Activated effector memory CD4-positive, alpha-beta T cell treated with anti-CD3 and anti-CD28 coated beads, Interleukin-2, amount 50 U/mL, for 16 hours (primary cell): Measurements from ENCODE around the gene CIT.

Experiments used
- DNase-seq: peaks from one replicate; pipeline ENCODE4 v3.0.0-alpha.2; 2020

CIT gene

DNA sequence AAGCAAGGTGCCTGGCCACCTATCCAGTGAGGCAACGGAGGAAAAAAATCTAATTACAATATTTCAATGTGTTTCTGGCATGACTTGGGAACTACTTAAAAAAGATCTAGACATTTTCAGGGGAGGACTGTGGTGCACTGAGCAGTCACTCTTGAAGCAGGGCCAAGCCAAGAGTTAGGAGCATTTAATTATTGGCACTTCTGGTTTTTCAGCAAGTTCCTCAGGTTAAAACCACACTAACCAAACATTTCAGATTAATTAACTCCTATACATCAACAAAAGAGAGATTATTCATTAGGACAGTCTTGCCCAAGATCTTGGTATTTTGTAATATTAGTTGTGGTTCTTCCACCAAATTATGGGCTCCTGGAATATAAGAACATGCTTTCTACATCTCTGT lies 183.6 kb downstream of the CIT start:
- no peak for DNase-seq

DNA sequence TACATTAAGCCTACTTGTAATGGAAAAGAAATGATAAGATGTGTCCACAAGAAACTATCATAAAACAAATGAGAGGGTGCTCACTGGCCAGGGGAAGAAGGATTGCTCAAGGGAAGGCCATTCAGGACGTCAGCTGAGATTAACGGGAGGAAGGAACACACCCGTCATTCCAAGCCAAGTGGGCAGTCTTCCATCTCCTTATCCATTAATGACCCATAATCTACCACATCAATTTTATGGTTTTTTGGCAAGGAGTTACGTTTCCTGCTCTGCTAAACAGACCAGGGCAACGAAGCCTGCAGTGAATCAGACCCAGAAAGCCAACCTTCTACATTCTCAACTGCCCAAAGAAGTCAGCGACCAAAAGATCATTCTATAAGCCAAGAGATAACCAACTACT lies 184.1 kb downstream of the CIT start:
- no peak for DNase-seq

DNA sequence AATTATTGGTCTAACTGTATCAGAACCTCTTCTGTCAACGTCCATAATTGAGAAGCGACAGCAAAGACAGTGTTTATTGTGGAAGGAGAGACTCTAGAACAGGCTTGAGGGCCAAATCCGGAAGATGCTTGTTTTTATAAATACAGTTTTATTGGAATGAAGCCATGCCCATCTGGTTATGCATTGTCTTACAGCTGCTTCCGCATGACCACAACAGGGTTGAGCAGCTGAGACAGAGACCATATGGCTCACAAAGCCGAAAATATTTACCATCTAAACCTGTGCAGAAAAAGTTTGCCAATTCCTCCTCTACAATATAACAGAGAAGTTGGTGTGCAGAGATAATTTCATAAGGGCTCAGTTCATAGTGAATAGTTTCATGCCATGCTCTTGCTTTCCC lies 184.7 kb downstream of the CIT start:
- DNase-seq, result no peak

DNA sequence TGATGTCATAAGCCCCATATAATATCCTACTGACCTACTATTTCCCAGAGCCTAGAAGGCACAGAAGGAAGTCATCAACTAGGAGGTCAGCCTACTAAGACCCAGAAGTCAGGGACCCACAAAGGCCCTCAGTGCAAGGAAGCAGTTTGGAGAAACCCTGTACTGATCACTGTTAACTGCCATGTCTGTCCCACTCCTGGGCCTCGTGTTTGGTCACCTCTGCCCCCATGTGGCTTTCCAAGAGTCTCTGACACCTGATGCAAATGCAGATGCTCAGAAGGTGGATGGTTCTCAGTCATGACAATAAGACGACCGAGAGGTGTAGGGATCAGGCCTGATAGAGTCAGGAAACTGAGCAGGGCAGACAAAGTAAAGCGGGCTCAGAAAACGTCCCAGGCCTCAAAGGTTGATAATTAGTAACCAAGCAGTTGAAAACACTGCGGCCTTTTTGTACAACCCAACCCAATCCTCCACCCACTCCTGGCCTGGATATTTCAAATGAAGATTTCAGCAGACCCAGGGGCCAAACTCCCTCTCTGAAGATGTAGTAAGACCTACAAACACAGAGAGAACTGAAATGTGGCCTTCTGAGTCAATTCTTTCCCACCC lies 185.8 kb downstream of the CIT start:
- no peak for DNase-seq

DNA sequence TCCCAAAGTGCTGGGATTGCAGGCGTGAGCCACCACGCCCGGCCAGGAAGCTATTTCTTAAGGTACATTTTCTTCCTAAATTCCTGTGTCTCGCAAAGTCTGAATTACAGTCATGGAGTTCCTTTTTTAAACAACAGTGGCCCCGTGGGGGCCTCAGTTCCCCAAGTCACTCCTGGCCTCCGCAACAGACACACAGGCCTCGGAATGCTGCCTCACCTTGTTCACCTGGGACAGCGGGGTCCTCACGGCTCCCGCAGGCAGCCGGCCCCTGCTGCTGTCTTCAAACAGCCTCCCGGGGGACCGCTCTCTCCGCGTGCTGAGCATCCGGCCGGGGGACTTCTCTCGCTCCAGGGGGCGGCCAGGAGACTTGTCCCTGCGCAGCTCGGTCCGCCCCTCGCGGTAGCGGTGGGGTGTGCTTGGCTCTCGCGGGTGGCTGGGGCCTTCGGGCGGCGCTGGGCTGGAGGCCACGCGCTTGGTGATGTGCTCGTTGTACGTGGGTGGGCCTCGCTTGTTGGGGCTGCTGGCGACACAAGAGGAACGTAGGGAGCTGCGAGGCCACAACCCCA lies 187.1 kb downstream of the CIT start:
- DNase-seq, result no peak

DNA sequence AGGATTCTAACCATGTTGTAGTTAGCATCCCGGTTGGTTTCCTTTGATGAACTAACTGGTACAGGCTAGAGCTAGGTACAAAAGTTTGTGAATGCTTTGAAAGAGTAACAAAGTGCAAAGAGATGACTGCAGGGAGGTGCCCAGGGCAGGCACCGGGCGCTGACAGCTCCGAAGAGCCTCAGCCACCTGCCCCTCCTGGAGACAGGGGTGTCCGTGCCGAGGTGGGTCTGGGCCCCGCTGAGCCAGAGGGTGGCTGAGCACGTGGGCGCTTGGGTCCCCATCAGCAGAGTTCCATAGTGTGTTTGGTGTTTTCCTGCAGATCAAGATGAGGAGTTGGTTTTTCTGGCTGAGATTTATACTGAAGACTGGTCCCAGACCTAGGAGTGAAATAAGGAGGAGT lies 189.2 kb downstream of the CIT start:
- DNase-seq, result no peak

DNA sequence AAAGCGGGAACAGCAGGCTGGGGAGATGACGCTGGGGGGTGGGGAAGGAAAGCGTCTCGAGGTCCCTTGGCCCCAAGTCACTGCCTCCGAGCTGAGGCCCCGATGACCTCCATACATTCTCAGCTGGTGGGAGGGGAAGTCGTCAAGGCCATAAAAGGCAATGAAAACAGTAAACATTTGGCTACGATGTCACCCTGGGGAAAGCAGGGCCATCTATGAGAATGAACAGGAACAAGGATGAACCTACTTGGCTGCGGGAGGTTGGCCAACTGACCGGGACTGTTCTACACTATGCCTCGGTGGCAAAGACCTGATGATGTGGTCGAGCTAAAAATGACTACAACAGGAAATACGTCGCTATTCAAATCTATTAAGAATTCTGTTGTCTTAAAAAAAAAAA lies 189.7 kb downstream of the CIT start:
- DNase-seq, result no peak

DNA sequence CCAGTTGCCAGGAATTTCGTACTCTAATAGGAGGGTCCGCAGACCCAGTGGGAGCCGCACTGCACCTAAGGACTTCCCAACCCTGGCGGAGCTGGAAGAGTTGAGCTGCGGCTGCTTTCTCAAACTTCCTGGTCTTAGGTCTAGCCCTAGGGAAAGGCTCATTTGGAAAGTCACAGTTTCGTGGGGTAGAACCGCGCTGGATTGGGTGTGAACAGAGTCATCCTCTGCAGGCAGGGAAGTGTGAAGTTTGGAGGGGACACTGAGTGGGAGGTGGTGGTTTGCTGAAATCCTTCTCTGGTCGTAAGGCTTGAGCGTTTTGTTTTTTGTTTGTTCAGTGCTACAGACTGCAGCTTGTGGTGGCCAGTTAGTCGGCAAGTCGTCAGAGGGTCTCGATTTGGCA lies 190.3 kb downstream of the CIT start:
- DNase-seq, result no peak

DNA sequence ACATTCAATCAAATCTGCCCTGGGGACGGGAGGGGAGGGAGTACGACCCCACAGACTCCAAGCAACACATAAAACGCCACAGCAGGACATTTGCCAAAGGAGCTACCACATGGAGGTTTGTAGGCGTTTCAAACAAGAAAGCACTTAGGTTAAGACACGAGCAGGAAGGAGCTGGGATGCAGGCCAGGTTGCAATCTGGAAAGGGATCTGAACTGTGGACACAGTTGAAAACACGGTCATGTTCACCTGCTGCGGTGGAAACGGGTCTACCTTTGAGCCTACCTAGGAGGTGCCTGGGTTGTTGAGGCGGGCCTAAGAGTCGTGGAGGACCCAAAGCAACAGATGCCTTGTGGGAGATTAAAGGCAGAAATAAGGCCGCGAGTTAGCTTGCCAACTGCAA lies 190.8 kb downstream of the CIT start:
- no peak for DNase-seq

DNA sequence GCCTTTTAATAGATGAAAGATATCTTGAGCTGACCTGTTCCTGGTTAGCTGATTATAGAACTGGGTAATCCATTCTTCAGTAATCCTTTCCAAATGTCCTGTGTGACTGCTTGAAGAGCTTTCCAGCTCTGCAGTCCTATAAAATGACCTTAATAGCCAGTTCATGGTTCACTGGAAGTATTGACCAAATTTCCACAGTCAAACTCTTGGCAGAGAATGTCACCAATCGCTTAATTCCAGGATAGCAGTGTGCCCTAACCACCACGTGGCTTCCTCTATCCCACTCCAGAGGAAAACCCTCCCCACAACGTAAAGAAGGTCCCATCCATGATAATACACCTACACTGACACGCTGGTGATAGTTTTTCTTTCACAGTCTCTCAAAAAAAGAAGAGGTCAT lies 191.7 kb downstream of the CIT start:
- no peak for DNase-seq

DNA sequence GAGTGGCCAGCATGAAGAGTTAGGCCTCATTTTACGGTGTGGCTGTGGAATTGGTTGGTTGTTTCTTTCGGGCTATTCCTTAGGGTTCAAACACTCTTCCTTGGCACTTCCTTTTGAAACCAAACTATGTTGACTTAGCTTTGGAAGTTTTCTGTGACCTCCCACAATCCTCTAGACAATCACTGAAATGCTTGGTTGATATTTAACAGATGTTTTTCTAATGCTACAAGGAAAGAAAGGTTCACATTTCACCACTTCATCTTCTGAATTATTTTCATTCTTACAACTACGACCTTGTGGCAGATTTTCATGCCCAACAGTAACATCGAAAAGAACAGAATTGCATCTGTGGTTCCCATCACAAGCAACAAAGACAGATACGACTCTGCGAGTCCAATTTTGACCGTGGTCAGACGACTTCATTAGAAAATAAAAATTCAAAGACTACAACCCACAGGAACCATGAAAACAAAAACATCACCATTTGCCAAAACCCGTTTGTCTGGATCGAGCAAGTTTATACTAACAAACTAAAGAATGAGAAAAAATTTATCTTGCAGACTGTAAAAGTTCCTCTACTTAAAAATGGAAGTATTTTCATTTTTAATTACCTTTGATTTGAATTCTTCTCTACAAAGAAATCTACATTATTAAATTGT lies 192.3 kb downstream of the CIT start:
- no peak for DNase-seq

DNA sequence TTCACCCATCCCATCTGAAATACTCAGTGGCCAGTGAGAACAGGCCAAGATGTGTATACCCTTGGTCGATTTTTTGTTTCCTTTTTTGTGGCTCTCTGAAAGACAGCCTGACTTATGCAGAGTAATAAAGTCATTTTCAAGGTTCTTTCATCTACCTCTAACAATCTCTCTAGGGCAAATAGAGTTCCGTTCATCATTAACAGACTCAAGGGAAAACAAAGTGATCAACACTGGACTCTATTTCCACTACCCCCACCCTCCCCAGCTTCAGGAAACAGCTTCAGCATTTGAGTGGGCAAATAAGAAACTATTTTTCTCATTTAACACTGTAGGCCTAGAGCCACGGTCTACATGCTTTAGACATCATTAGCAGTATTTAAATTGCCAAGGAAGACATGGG lies 193.3 kb downstream of the CIT start:
- no peak for DNase-seq

DNA sequence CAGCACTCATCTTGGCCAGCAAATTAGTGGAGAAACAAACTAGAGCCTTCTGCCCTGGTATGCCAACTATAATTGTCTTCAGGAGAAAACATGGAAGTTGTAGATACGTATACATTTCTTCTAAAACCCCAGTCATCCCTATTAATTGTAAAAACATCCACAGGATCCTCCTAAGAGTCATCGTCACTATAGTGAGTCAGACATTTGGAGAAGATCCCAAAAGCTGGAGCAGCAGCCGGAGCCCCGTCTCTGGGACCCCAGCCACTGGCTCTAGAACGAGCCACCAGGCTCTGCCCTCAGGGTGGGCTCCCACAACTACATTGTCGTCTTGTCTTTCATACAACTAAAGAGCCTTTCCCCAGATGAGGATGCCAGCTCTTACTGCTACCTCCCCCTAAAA lies 193.7 kb downstream of the CIT start:
- no peak for DNase-seq

DNA sequence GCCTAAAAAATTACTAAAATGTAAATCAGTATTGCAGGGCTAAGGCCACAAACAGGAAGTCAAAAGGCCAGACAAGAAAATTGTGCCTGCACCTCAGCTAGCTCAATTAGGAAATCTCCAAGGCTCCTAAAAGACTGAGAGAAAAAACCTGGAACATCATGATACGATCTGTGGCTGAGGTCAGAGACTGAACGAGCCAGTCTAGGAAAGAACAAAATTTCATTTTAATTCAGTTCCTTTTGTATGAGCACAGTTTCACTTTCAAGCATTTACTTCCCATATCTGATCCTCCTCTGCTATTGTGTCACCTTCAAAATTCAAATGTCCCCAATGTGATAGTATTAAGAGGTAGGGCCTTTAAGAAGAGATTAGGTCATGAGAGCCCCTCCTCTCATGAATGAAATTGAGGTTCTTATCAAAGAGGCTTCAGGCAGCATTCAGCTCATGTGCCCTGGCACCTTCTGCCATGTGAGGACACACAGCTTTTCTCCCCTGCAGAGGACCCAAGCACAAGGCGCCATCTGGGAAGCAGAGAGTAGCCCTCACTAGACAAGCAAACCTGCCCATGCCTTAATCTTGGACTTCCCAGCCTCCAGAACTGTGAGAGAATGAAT lies 194.4 kb downstream of the CIT start:
- no peak for DNase-seq

DNA sequence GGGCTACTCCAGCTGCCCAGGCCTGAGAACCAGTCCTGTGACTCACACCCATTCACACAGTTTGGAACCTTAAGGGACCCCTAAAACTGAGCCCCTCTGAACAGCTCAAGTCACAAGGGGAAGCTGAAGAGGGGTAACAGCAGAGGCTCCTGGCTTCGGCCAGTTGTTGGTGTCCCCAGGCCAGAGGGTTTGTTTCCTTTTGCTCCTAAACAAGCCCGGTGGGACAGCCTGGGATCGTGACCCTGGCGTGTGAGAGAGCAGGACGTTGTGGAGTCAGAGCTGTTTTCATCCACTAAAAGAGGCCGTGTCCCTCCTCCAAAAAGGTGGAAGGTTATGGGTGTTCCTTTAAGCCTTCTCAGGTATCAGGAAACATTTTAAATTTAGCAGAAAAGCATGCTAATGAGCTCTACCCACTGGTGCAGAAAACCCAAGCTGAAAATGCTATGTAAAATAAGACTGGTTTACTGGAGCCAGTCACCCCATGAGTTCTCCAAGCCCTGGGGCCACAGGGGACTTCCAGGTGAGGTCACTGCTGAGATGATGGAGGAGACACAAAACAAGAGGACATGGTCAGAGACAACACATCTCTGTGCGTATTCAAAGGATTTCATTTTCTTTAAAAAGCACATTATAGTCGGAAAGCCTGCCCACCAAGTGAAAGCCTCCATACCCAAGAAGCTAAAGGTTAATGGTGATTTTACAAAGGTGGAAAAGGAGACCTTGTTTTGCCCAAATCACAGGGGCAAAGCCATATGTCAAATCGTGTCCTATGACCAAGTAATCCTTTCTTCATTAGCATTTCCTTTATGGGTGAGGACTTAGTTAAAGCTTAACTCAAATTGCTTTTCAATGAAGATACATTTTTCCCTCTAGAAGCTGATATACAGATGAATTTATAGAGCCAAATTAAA lies 195.1 kb downstream of the CIT start:
- DNase-seq, result no peak

DNA sequence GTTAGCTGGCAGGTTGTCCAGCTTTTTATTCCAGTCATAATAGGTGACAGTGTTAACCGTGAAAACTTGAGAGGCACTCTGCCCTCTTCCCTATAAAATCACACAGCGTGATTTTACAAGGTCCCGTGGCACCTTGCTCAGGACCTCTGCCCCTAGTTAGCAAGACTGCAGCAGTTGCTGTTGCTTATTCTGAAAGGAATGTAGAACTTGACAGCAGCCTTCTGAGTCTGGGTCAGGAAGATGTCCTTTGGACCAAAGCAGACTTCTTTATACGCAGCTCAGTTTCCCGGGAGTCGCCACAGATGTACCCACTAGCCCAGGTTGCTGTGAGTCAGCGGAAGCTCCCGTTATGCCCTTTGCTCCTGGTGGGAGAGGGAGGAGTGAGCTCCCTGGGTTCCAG lies 196.0 kb downstream of the CIT start:
- DNase-seq, result no peak

DNA sequence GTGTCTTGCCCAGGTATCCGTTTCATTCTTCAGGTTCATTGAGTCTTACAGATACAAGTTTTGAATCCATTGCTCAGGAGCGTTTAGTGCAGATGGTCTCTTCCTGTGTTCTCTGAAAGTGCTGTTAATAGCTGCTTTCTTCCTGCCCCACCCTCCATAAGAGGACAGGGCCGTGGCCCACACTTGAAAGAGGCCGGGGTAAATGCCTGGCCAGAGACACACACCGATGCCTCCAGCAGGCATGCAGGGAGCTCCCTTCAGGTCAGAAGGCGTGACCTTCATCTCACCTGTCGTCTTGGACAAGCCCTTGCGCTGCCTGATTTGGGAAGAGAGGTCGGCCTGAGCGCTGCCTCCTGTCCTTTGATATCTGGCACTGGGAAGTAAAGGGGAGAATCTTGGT lies 197.6 kb downstream of the CIT start:
- no peak for DNase-seq

DNA sequence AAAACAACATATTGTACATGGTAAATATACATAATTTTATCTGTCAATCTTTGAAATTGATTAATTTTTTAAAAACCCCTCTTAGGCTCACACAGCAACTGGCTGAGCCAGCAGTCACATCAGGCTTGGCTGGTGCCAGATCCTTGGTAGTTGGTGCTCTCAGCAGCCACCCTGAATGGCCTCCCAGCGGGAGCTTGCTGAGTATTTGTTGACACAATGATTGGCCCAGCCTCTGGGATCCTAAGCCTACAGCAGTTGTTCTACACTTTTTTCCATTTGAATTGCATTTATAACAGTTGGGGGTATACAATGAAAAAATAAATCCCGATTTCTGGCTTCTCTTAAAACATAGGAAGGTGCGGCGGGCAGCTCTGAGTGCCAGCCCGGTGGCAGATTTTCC lies 198.0 kb downstream of the CIT start:
- DNase-seq, result no peak

DNA sequence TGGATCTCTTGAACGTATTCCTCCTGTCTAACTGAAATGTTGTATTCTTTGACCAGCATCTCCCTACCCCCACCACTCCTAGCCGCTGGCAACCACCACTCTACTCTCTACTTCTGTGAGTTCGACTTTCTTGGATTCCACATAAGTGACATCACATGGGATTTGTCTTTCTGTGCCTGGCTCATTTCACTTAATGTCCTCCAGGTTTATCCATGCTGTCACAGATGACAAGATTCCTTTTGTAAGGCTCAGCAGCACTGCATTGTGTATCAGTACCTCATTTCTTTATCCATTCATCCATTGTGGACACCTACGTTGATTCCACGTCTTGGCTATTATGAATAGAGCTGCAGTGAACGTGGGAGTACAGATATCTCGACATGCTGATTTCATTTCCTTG lies 198.7 kb downstream of the CIT start:
- no peak for DNase-seq

DNA sequence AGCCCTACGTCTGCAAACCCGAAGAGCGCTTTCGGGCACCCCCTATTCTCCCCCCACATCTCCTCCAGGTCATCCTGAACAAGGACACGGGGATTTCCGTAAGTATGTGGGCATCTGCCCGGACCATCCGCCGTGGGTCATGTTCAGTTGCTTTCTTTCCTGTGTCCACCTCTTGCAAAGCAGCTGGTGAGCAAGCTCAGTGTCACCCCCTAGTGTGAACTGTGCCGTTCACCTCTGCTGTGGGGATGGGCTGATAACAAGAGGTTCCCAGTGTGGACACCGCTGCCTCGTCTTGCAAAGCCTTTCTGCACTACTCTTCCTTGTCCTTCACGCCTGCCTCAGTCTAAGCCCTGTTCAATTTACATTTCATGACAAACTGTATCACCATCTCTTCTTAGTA lies 200.5 kb downstream of the CIT start:
- no peak for DNase-seq

DNA sequence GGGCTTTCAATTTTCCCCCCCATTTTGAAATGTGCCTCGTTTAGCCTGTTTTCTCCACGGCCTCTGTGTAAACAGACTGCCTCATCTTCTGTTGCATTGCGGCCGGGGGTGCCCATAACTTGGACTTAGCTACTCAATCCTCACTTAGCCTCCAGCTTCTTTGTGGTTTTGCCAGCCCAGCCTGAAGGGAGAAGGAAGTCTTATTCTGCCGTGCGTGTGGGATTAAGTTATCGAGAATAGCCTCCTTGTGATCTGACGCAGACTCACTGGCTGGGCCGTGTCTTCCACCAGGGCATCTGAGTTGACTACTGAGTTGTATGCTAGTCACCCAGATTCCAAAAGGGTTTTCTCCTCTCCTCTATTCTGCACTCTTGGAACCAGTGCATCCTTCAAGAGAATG lies 201.1 kb downstream of the CIT start:
- DNase-seq, result no peak

DNA sequence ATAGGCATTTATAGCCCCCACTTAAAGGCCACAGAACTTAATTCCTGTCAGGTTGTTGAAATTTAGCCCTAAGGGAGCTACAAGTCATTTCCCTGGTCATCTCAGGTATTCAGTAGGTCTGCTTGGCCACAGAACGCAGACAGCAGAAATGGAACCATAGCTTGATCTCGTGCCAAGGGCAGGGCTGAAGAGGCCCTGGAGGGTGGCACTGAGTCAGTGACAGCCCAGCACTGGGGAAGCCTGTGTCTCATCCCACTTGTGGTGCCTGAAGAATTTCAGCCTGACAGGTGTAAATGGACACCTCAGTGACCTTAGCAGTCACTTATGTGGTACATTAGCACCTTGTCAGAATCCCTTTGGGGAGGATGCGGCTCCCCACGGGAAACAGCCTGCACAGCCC lies 202.6 kb downstream of the CIT start:
- DNase-seq, result no peak

DNA sequence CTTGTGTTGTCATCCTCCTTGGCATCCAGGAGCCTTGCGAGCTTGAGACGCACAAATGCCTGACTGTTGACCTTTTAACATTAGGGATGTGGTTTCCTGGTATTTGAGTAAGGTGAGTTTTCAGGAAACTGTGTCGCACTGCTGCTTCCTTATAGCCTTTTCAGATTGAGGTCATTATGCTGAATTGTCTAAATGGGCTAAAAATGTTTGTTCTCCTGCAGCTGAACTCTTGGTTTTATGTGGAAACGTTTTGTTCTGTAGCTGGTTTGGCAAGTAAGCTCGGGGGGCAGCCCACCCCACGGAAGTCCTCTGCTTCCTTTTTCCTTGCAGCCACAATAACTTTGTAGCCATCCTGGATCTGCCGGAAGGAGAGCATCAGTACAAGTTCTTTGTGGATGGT lies 203.5 kb downstream of the CIT start:
- DNase-seq, result no peak

DNA sequence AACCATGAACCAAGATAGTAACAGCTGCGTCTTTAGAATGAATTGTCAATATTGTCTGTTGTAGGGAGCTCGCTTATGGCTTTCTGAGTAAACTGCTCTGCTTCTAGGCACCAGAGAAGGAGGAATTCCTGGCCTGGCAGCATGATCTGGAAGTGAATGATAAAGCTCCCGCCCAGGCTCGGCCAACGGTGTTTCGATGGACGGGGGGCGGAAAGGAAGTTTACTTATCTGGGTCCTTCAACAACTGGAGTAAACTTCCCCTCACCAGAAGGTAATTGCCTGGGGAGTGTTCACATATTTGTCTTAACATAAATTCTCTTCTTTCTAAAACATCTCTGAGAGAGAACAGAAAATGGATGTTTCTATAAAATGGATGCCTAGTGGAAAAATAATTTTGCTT lies 204.9 kb downstream of the CIT start:
- no peak for DNase-seq
